ENCODE data around the gene SLC12A9.

GRCh38 chr7:100881136-100881535, 28.6 kb downstream of the SLC12A9 start:
- TF ChIP-seq CTCF (conservative IDR thresholded peaks at IDR 0.05; ENCODE audit: low read length) (no peak), EZH2phosphoT487 (IDR thresholded peaks at IDR 0.05; ENCODE audit: borderline replicate concordance) (no peak)

Measured in Loucy (cell line).